ENCODE data around the gene KCNK13. TPM values are rescaled to one million over a fixed set of nuclear protein-coding genes. Genes with fewer than 3 reads are reported as not detected.
"Not testable (repeated sequence)": the region's sequence is repeated elsewhere in the genome, so short reads cannot be mapped to it uniquely, and the experiment has no call there.

Gene KCNK13
- total RNA-seq, 1 donor from 2014 or later = not detected

- no peak overlapping the region for H3K9ac ChIP-seq
- Mint-ChIP-seq H3K27ac (no peak overlapping the region), H3K36me3 (no peaks in the 10 kb centered on the region), H3K4me1 (no peaks in the 10 kb centered on the region), H3K27me3 (ENCODE audit: insufficient read depth, low read depth) (peaks cover 4% of the 10 kb centered on the region), H3K9me3 (peaks cover 10% of the 10 kb centered on the region), H3K4me3 (no peak overlapping the region)
- H3K36me3 ChIP-seq = no peaks in the 10 kb centered on the region
- H3K79me2 ChIP-seq (ENCODE audit: low read depth) = no peaks in the 10 kb centered on the region
- no peaks in the 10 kb centered on the region for H3K4me1 ChIP-seq
- H3K27me3 ChIP-seq = no peaks in the 10 kb centered on the region
- no peaks in the 10 kb centered on the region for H4K20me1 ChIP-seq (ENCODE audit: low read depth)
- H3K4me2 ChIP-seq = no peak overlapping the region
- H3F3A ChIP-seq (ENCODE audit: low read depth) = no peaks in the 10 kb centered on the region
- no peak for DNase-seq (ENCODE audit: low spot score)
- no peaks in the 10 kb centered on the region for H3K9me3 ChIP-seq (ENCODE audit: low read depth)
- no peak overlapping the region for H2AFZ ChIP-seq (replicated peaks)
- H3K4me3 ChIP-seq = no peak overlapping the region
- no peak overlapping the region for H3K27ac ChIP-seq
- no peak for TF ChIP-seq CTCF (IDR thresholded peaks at IDR 0.05)
- no peak for TF ChIP-seq EZH2phosphoT487 (IDR thresholded peaks at IDR 0.05)
- no peak for TF ChIP-seq EZH2 (IDR thresholded peaks at IDR 0.05)
These were observed 166.7 kb downstream of the KCNK13 start for GRCh38 chr14:90228478-90228877.

- H3K27ac Mint-ChIP-seq; H3K4me2 ChIP-seq; H3K4me1 ChIP-seq; H3K9ac ChIP-seq; H3K36me3 Mint-ChIP-seq; H3K4me1 Mint-ChIP-seq; H3F3A ChIP-seq (ENCODE audit: low read depth); H3K4me3 Mint-ChIP-seq; H3K9me3 ChIP-seq (ENCODE audit: low read depth); H4K20me1 ChIP-seq (ENCODE audit: low read depth); DNase-seq (ENCODE audit: low spot score); H3K4me3 ChIP-seq; H2AFZ ChIP-seq (replicated peaks); H3K27me3 Mint-ChIP-seq (ENCODE audit: insufficient read depth, low read depth); H3K79me2 ChIP-seq (ENCODE audit: low read depth); H3K36me3 ChIP-seq; H3K9me3 Mint-ChIP-seq; H3K27me3 ChIP-seq; H3K27ac ChIP-seq: not testable (repeated sequence)
These were observed 168.1 kb downstream of the KCNK13 start for GRCh38 chr14:90229942-90230341.

Small RNA genes lying within 50 kb of the gene (small RNA-seq; reads per million reads assigned to genes)
- not detected for gene RF00019

Other genes with a start within 250 kb of the KCNK13 start
- 20.0 and 27.6 TPM in 2 replicates for gene EFCAB11, start 107.3 kb upstream of the KCNK13 start, total RNA-seq (ENCODE audit: low replicate concordance)
- 59.2 and 63.4 TPM in 2 replicates for gene TDP1, start 106.1 kb upstream of the KCNK13 start, total RNA-seq (ENCODE audit: low replicate concordance)
- 164 and 233 TPM in 2 replicates for gene PSMC1, start 194.6 kb downstream of the KCNK13 start, total RNA-seq (ENCODE audit: low replicate concordance)